ENCODE data around the gene UNC45B.
"Not testable (repeated sequence)": the region's sequence is repeated elsewhere in the genome, so short reads cannot be mapped to it uniquely, and the experiment has no call there.

The UNC45B gene

DNA sequence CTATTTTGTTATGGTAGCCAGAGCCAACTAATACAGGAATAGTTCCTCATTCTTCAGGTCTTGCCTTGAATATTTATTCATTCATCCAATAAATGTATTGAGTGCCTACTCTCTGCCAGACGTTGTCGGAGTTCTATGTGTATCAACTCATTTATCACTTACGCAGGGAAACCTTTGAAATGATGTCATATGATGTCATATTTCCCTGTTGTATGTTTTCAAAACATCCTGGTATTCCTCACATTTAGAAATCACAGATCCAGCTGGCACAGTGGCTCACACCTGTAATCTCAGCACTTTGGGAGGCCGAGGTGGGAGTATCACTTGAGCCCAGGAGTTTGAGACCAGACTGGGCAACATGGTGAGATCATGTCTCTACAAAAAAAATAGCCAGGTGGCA, 2.8 kb upstream of the UNC45B start:
- DNase-seq = no peak

DNA sequence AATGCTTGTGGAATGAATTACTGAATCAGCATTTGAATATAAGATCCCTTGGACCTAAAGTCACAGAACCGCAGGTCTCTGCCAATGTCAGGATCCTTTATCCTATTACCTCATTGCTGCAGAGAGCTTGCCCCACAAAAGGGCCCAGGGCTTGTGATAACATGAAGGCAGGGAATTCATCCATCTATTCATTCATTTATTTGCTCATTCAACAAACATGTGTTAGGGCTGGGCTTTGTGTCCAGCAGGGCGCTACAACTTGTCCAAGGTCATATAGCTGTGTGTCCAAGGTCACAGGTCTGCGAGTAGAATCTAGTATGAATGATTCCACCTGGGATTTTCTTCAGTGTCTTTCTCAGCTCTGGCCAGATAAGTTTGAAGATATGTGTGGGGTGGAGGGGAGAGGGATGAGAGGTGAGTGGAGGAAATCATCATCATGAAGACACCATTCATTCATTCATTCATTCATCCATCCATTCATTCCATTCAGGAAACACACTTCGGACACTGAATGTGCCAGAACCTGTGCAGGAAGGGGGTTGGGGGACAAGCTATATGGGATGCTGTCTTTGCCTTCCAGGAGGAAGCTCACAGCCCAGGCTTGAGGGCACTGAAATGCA, 1.3 kb upstream of the UNC45B start:
- no peak for DNase-seq

DNA sequence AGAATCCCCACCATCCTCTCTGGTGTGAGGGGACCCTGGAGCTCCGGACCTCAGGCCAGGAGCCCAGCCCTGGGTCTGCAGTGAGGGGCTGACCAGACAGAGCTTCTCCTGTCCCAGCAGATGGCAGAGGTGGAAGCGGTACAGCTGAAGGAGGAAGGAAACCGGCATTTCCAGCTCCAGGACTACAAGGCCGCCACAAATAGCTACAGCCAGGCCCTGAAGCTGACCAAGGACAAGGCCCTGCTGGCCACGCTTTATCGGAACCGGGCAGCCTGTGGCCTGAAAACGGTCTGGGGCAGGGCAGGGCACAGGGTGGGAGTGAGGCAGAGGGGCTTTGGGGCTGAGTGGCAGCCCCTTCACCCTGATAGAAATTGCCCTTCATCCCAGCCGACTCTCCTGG, 527 bp downstream of the UNC45B start:
- DNase-seq = no peak

DNA sequence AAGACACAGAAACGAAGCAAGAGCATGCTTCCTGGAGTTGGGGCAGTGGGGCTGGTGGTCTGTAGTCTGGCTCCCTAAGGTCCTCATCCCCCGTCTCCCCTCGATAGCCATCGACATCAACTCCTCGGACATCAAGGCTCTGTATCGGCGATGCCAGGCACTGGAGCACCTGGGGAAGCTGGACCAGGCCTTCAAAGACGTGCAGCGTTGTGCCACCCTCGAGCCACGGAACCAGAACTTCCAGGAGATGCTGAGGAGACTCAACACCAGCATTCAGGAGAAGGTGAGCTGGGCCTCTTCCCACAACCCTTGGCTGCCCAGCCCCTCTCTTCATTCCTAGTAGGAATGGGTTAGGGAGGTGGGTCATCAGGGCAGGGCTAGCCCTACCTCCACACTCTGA, 2.3 kb downstream of the UNC45B start:
- DNase-seq = no peak

- DNase-seq = not testable (repeated sequence)
These were observed 3.5 kb downstream of the UNC45B start for GRCh38 chr17:35151080-35151479.

GRCh38 chr17:35152421-35153140, 5.0 kb downstream of the UNC45B start:
- DNase-seq = no peak

- no peak for DNase-seq
These were observed 6.9 kb downstream of the UNC45B start for GRCh38 chr17:35154196-35155165.

GRCh38 chr17:35155246-35155645, 7.6 kb downstream of the UNC45B start:
- no peak for DNase-seq

DNA sequence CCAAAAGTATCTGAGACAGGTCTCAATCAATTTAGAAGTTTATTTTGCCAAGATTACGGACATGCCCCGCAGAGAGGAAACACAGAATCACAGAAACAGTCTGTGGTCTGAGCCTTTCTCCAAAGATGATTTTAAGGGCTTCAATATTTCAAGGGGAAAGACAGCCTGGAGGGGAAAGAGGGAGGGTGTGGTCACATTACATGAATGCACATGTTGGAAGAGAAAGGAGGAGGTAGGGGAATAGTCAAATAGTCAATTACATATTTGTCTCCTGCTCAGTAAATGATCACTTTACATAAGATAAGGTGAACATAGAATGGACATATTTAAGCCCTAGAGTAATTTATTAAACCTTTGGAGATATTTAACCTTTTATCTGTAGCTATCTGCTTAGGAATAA, 12.3 kb downstream of the UNC45B start:
- no peak for DNase-seq

DNA sequence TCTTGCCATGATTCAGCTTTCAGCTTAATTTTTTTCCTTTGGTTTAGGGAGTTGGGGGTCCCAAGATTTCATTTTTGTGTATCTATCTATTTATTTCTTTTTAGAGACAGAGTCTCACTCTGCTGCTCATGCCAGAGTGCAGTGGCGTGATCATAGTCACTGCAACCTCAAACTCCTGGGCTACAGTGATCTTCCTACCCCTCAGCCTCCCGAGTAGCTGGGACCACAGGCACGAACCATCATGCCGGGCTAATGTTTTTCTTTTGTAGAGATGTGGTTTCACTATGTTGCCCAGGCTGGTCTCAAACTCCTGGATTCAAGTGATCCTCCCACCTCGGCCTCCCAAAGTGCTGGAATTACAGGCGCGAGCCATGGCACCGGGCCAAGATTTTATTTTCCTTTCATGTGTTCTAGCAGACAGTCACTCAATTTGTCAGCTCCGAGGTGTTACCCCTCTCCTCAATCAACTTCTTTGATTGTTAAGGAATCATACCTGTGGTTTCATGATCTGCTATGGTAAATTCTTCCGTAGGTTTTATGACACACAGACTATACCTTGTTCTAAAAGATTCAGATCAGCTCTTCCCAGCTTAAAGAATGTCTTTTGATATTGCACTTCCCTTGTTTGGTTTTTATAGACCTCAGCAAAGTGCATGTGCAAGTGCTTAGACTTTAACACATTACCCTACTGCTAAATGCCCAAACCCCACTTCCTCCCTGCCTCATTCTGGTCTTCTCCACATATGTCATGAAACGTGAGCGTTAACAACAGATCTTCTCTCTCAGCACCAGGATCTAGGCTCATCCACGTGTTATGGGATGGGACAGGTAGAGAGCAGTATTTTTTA, 13.0 kb downstream of the UNC45B start:
- no peak for DNase-seq

DNA sequence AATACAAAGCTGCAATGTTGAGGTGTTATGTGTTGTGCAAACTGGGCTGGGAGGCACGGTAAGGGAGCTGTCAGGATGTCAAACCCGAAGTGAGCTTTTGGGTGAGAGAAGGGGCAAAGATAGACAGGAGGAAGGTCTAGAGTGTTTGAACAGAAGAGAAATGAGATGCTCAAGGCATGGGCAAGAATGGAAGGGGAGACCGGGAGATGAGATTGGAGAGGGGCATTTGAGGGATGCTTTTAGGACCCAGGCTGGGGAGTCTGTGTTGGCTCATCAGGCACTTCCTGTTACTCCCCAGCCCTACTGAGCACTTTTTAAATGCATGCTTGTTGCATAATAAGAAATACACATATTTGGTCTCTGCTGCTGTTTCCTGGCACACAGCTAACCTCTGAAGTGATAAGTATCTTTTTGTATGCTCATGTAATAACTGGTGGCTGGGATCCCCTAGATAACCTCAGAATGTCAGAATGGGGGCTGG, 13.7 kb downstream of the UNC45B start:
- no peak for DNase-seq

DNA sequence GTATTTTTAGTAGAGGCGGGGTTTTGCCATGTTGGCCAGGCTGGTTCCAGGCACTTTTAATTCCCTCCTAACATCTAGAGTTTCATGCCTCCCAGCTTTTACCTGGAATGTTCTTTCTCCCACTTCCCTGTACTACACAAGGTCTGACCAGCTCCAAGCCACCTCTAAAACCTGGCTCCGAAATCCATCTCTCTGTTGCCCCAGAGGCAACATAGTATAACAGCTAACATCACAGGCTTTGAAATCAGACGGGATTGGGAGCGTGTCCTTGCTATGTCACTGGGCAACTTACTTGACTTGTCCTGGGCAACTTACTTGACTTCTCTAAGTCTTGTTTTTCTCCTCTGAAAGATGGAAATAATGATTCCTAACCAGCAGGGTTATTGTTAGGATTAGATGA, 15.1 kb downstream of the UNC45B start:
- no peak for DNase-seq

DNA sequence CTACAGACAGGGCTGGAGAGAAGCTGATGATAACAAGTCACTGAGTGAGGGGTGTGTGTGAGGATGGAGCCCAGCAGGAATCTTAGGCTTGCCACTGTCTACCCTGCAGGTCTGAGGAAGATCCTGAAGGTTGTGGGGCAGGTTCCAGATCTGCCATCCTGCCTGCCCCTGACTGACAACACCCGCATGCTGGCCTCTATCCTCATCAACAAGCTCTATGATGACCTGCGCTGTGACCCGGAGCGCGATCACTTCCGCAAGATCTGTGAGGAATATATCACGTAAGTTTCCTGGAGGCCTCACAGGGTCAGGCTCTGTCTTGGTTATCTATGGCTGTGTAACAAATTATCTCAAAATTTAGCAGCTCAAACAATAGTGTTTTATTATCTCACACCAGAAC, 16.3 kb downstream of the UNC45B start:
- no peak for DNase-seq

- no peak for DNase-seq
These were observed 17.1 kb downstream of the UNC45B start for GRCh38 chr17:35164716-35165115.

- DNase-seq = no peak
These were observed 18.9 kb downstream of the UNC45B start for GRCh38 chr17:35166526-35166925.

- no peak for DNase-seq
These were observed 19.4 kb downstream of the UNC45B start for GRCh38 chr17:35167046-35167445.

DNA sequence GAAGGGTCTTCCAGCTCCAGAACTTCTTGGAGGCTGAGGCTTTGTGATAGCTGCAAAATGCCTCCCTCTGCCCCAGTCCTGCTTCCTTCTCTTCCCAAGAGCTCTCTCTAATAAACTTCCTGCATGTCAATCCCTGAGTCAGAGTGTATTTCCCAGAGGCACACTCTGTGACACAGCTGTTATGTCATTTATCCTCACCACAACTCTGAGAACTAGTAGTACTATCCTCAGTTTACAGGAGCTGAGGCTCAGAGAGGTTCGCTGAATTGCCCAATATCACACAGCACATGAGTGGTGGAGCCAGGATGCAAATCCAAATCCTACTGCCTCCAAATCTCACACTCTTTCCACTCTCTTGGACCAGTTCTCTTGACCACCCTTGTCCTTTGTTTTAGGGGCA, 20.0 kb downstream of the UNC45B start:
- no peak for DNase-seq

- no peak for DNase-seq
These were observed 22.3 kb downstream of the UNC45B start for GRCh38 chr17:35169835-35170363.

GRCh38 chr17:35170968-35171771, 23.6 kb downstream of the UNC45B start:
- no peak for DNase-seq

DNA sequence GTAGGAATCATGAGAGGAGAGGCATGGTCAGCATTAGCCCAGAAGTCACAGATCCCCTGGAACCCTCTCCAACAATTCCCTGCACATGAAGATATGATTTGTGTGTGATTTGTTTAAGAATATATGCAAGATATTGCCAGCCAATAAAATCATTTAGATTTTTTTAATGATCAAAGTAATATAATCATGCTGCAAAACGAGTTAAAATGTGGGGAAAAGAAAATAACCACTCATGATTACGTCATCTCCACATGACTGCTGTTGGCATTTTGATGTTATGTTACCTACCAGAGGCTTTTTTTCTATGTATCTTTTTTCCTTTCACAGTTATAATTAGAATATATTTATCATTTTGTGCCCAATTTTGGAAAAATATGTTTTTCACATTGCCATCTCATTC, 24.2 kb downstream of the UNC45B start:
- no peak for DNase-seq

DNA sequence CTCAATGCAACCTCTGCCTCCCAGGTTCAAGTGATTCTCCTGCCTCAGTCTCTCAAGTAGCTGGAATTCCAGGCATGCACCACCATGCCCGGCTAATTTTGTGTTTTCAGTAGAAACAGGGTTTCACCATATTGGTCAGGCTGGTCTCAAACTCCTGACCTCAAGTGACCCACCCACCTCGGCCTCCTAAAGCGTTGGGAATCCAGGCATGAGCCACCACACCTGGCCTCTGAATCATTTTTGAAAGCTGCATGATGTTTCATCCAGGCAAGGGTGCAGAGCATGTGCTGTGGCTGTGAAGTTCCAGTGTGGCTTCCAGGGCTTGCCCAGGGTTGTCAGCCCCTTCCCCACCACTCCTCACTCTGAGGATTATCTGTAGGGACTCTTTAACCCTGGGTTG, 24.7 kb downstream of the UNC45B start:
- DNase-seq = not testable (repeated sequence)

Measured in left hindlimb (tissue), 1 donor.